Measurements from ENCODE around the gene GATAD2B. TPM values are rescaled to one million over a fixed set of nuclear protein-coding genes. Genes with fewer than 3 reads are reported as not detected.
"Not testable (repeated sequence)": the region's sequence is repeated elsewhere in the genome, so short reads cannot be mapped to it uniquely, and the experiment has no call there.

The GATAD2B gene
- total and polyA plus RNA-seq, 4 donors = 6.4 to 67.8 (median 30.0) TPM

GRCh38 chr1:153916297-153916696 is 6.5 kb downstream of the GATAD2B start:
- H3K36me3 ChIP-seq (ENCODE audit: control insufficient read depth in 1 of 2, insufficient read depth in 2 of 2, low read length in 1 of 2) = no peaks in the 10 kb centered on the region
- intact Hi-C loops (cut with DNase I) = no loop called here
- H3K4me1 ChIP-seq (ENCODE audit: control insufficient read depth in 1 of 2, insufficient read depth in 2 of 2, low read length in 2 of 2) = peaks cover 0 to 4% of the 10 kb centered on the region in 2 donors
- no peak overlapping the region for H3K27ac ChIP-seq (ENCODE audit: low read depth in 1 of 2, low read length in 2 of 2)
- 70 to 82% methylated on average over 4 of the region's 4 CpGs for WGBS, 2 donors
- no peaks in the 10 kb centered on the region for H3K27me3 ChIP-seq (ENCODE audit: control insufficient read depth in 1 of 2, insufficient read depth in 2 of 2, low read length in 1 of 2)
- DNase-seq (no peak), ATAC-seq (ENCODE audit: low FRiP score) (no peak)
- no peaks in the 10 kb centered on the region for H3K9me3 ChIP-seq (ENCODE audit: control insufficient read depth, low read length)
- no peak overlapping the region for H3K4me3 ChIP-seq (ENCODE audit: low read length in 2 of 2)

GRCh38 chr1:153912349-153912748 is 10.4 kb downstream of the GATAD2B start:
- Histone ChIP-seq H3K27ac (ENCODE audit: low read depth in 1 of 2, low read length in 2 of 2) (no peak overlapping the region), H3K4me1 (ENCODE audit: control insufficient read depth in 1 of 2, insufficient read depth in 2 of 2, low read length in 2 of 2) (no peaks in the 10 kb centered on the region), H3K36me3 (ENCODE audit: control insufficient read depth in 1 of 2, insufficient read depth in 2 of 2, low read length in 1 of 2) (no peaks in the 10 kb centered on the region), H3K27me3 (ENCODE audit: control insufficient read depth in 1 of 2, insufficient read depth in 2 of 2, low read length in 1 of 2) (no peaks in the 10 kb centered on the region), H3K9me3 (ENCODE audit: control insufficient read depth, low read length) (no peaks in the 10 kb centered on the region), H3K4me3 (ENCODE audit: low read length in 2 of 2) (no peak overlapping the region)
- intact Hi-C loops (cut with DNase I) = no loop called here
- WGBS, 2 donors = 49 to 66% methylated on average over 2 of the region's 2 CpGs
- DNase-seq (no peak), ATAC-seq (ENCODE audit: low FRiP score) (no peak)

- H3K9me3 ChIP-seq (ENCODE audit: control insufficient read depth, low read length); H3K27ac ChIP-seq (ENCODE audit: low read depth in 1 of 2, low read length in 2 of 2); ATAC-seq (ENCODE audit: low FRiP score); H3K4me3 ChIP-seq (ENCODE audit: low read length in 2 of 2); DNase-seq; intact Hi-C loops (cut with DNase I); H3K27me3 ChIP-seq (ENCODE audit: control insufficient read depth in 1 of 2, insufficient read depth in 2 of 2, low read length in 1 of 2); H3K36me3 ChIP-seq (ENCODE audit: control insufficient read depth in 1 of 2, insufficient read depth in 2 of 2, low read length in 1 of 2); H3K4me1 ChIP-seq (ENCODE audit: control insufficient read depth in 1 of 2, insufficient read depth in 2 of 2, low read length in 2 of 2): not testable (repeated sequence)
- WGBS, 2 donors = 80 to 82% methylated on average over 6 of the region's 6 CpGs
Measured at GRCh38 chr1:153910560-153910959, 12.2 kb downstream of the GATAD2B start.

GRCh38 chr1:153908071-153908470 is 14.7 kb downstream of the GATAD2B start:
- no peaks in the 10 kb centered on the region for H3K36me3 ChIP-seq (ENCODE audit: control insufficient read depth in 1 of 2, insufficient read depth in 2 of 2, low read length in 1 of 2)
- intact Hi-C loops (cut with DNase I) = no loop called here
- H3K4me3 ChIP-seq (ENCODE audit: low read length in 2 of 2) = no peak overlapping the region
- H3K4me1 ChIP-seq (ENCODE audit: control insufficient read depth in 1 of 2, insufficient read depth in 2 of 2, low read length in 2 of 2) = no peaks in the 10 kb centered on the region
- DNase-seq (no peak), ATAC-seq (ENCODE audit: low FRiP score) (no peak)
- H3K27me3 ChIP-seq (ENCODE audit: control insufficient read depth in 1 of 2, insufficient read depth in 2 of 2, low read length in 1 of 2) = no peaks in the 10 kb centered on the region
- H3K27ac ChIP-seq (ENCODE audit: low read depth in 1 of 2, low read length in 2 of 2) = no peak overlapping the region
- H3K9me3 ChIP-seq (ENCODE audit: control insufficient read depth, low read length) = no peaks in the 10 kb centered on the region
- WGBS, 2 donors = 91 to 94% methylated on average over 6 of the region's 6 CpGs

GRCh38 chr1:153907134-153907533 is 15.6 kb downstream of the GATAD2B start:
- Histone ChIP-seq H3K4me1 (ENCODE audit: control insufficient read depth in 1 of 2, insufficient read depth in 2 of 2, low read length in 2 of 2) (no peaks in the 10 kb centered on the region), H3K4me3 (ENCODE audit: low read length in 2 of 2) (no peak overlapping the region), H3K27ac (ENCODE audit: low read depth in 1 of 2, low read length in 2 of 2) (no peak overlapping the region), H3K36me3 (ENCODE audit: control insufficient read depth in 1 of 2, insufficient read depth in 2 of 2, low read length in 1 of 2) (no peaks in the 10 kb centered on the region), H3K9me3 (ENCODE audit: control insufficient read depth, low read length) (no peaks in the 10 kb centered on the region), H3K27me3 (ENCODE audit: control insufficient read depth in 1 of 2, insufficient read depth in 2 of 2, low read length in 1 of 2) (no peaks in the 10 kb centered on the region)
- DNase-seq (no peak), ATAC-seq (ENCODE audit: low FRiP score) (no peak)
- intact Hi-C loops (cut with DNase I) = no loop called here
- 85 to 89% methylated on average over 6 of the region's 6 CpGs for WGBS, 2 donors

GRCh38 chr1:153906396-153906795 is 16.4 kb downstream of the GATAD2B start:
- ATAC-seq (ENCODE audit: low FRiP score) (no peak), DNase-seq (no peak)
- no peaks in the 10 kb centered on the region for H3K27me3 ChIP-seq (ENCODE audit: control insufficient read depth in 1 of 2, insufficient read depth in 2 of 2, low read length in 1 of 2)
- H3K36me3 ChIP-seq (ENCODE audit: control insufficient read depth in 1 of 2, insufficient read depth in 2 of 2, low read length in 1 of 2) = no peaks in the 10 kb centered on the region
- no peak overlapping the region for H3K4me3 ChIP-seq (ENCODE audit: low read length in 2 of 2)
- no peak overlapping the region for H3K27ac ChIP-seq (ENCODE audit: low read depth in 1 of 2, low read length in 2 of 2)
- no peaks in the 10 kb centered on the region for H3K9me3 ChIP-seq (ENCODE audit: control insufficient read depth, low read length)
- 88 to 92% methylated on average over 1 of the region's 1 CpG for WGBS, 2 donors
- H3K4me1 ChIP-seq (ENCODE audit: control insufficient read depth in 1 of 2, insufficient read depth in 2 of 2, low read length in 2 of 2) = no peaks in the 10 kb centered on the region
- intact Hi-C loops (cut with DNase I) = no loop called here

GRCh38 chr1:153905908-153906307 is 16.9 kb downstream of the GATAD2B start:
- H3K4me3 ChIP-seq (ENCODE audit: low read length in 2 of 2); DNase-seq; H3K36me3 ChIP-seq (ENCODE audit: control insufficient read depth in 1 of 2, insufficient read depth in 2 of 2, low read length in 1 of 2); H3K27me3 ChIP-seq (ENCODE audit: control insufficient read depth in 1 of 2, insufficient read depth in 2 of 2, low read length in 1 of 2); H3K4me1 ChIP-seq (ENCODE audit: control insufficient read depth in 1 of 2, insufficient read depth in 2 of 2, low read length in 2 of 2); ATAC-seq (ENCODE audit: low FRiP score); H3K27ac ChIP-seq (ENCODE audit: low read depth in 1 of 2, low read length in 2 of 2); H3K9me3 ChIP-seq (ENCODE audit: control insufficient read depth, low read length); intact Hi-C loops (cut with DNase I): not testable (repeated sequence)
- 93 to 95% methylated on average over 7 to 8 of the region's 8 CpGs for WGBS, 2 donors

GRCh38 chr1:153903841-153904455 is 18.8 kb downstream of the GATAD2B start:
- intact Hi-C loops (cut with DNase I) = no loop called here
- DNase-seq = no peak
- peaks cover 0 to 1% of the 10 kb centered on the region in 2 donors for H3K36me3 ChIP-seq (ENCODE audit: control insufficient read depth in 1 of 2, insufficient read depth in 2 of 2, low read length in 1 of 2)

GRCh38 chr1:153899509-153899908 is 23.3 kb downstream of the GATAD2B start:
- intact Hi-C loops (cut with DNase I) = no loop called here
- DNase-seq (no peak), ATAC-seq (ENCODE audit: low FRiP score) (no peak)
- WGBS, 2 donors = 90 to 96% methylated on average over 6 of the region's 6 CpGs
- Histone ChIP-seq H3K27me3 (ENCODE audit: control insufficient read depth in 1 of 2, insufficient read depth in 2 of 2, low read length in 1 of 2) (no peaks in the 10 kb centered on the region), H3K9me3 (ENCODE audit: control insufficient read depth, low read length) (no peaks in the 10 kb centered on the region), H3K4me3 (ENCODE audit: low read length in 2 of 2) (no peak overlapping the region), H3K4me1 (ENCODE audit: control insufficient read depth in 1 of 2, insufficient read depth in 2 of 2, low read length in 2 of 2) (peaks cover 0 to 2% of the 10 kb centered on the region in 2 donors), H3K36me3 (ENCODE audit: control insufficient read depth in 1 of 2, insufficient read depth in 2 of 2, low read length in 1 of 2) (peaks cover 0 to 1% of the 10 kb centered on the region in 2 donors), H3K27ac (ENCODE audit: low read depth in 1 of 2, low read length in 2 of 2) (no peak overlapping the region)

More at GRCh38 chr1:153903841-153904455, 18.8 kb downstream of the GATAD2B start:
- Histone ChIP-seq H3K4me3 (ENCODE audit: low read length in 2 of 2) (no peak overlapping the region), H3K9me3 (ENCODE audit: control insufficient read depth, low read length) (no peaks in the 10 kb centered on the region), H3K4me1 (ENCODE audit: control insufficient read depth in 1 of 2, insufficient read depth in 2 of 2, low read length in 2 of 2) (peaks cover 0 to 2% of the 10 kb centered on the region in 2 donors), H3K27ac (ENCODE audit: low read depth in 1 of 2, low read length in 2 of 2) (peak overlapping the region in 1 of 2 donors; percentile 25), H3K27me3 (ENCODE audit: control insufficient read depth in 1 of 2, insufficient read depth in 2 of 2, low read length in 1 of 2) (no peaks in the 10 kb centered on the region)
- WGBS, 2 donors = 51 to 55% methylated on average over 14 of the region's 14 CpGs
- peak; percentile 57 for ATAC-seq (ENCODE audit: low FRiP score)

All from aorta (tissue), 5 donors.